SK-N-SH treated with all-trans-retinoic acid at 6 μM for 48 hours (cell line): ENCODE data around the gene DOCK9.

Source experiments
- ATAC-seq: fragments of 200-7000 bp; cut with Tn5 transposase; 3 replicates; pipeline ENCODE4 v1.9.1; 2020; ENCODE audit warnings: mild to moderate bottlenecking, moderate library complexity
- ARNTL ChIP-seq: fragments of 450-650 bp; formaldehyde crosslinking; IDR thresholded peaks from 2 replicates; pipeline ENCODE4 v1.5.0; 2020; ENCODE audit warnings: low read depth, mild to moderate bottlenecking, moderate library complexity, borderline replicate concordance
- BACH2 ChIP-seq: fragments of 250-450 bp; sonication (Bioruptor Pico); IDR thresholded peaks from 2 replicates; pipeline ENCODE4 v1.9.0; 2021; ENCODE audit warnings: mild to moderate bottlenecking, borderline replicate concordance
- CSDC2 ChIP-seq: fragments of 250-450 bp; sonication (Bioruptor Pico); IDR thresholded peaks from 2 replicates; pipeline ENCODE4 v1.5.0; 2020; ENCODE audit warnings: mild to moderate bottlenecking, moderate library complexity
- CSRNP3 ChIP-seq: fragments of 250-450 bp; sonication (Bioruptor Pico); IDR thresholded peaks from 2 replicates; pipeline ENCODE4 v1.5.1; 2021; ENCODE audit warnings: mild to moderate bottlenecking, moderate library complexity
- ESRRG ChIP-seq: fragments of 250-450 bp; sonication (Bioruptor Pico); IDR thresholded peaks from 2 replicates; pipeline ENCODE4 v1.6.1; 2021; ENCODE audit warnings: mild to moderate bottlenecking
- ISL1 ChIP-seq: fragments of 250-450 bp; sonication (Bioruptor Pico); IDR thresholded peaks from 2 replicates; pipeline ENCODE4 v2.1.2; 2022; ENCODE audit warnings: mild to moderate bottlenecking, moderate library complexity
- OSR1 ChIP-seq: fragments of 250-450 bp; sonication (Bioruptor Pico); IDR thresholded peaks from 2 replicates; pipeline ENCODE4 v1.8.0; 2022; ENCODE audit warnings: moderate library complexity, mild to moderate bottlenecking, inconsistent platforms
- PPARA ChIP-seq: fragments of 250-450 bp; sonication (Bioruptor Pico); IDR thresholded peaks from 2 replicates; pipeline ENCODE4 v1.5.0; 2020; ENCODE audit warnings: mild to moderate bottlenecking, borderline replicate concordance
- RARB ChIP-seq: fragments of 250-450 bp; sonication (Bioruptor Pico); IDR thresholded peaks from 2 replicates; pipeline ENCODE4 v1.8.0; 2021; ENCODE audit warnings: mild to moderate bottlenecking, moderate library complexity
- SNAI2 ChIP-seq: fragments of 250-450 bp; sonication (Bioruptor Pico); IDR thresholded peaks from 2 replicates; pipeline ENCODE4 v1.5.0; 2020; ENCODE audit warnings: mild to moderate bottlenecking, moderate library complexity
- TCF4 ChIP-seq: fragments of 250-450 bp; sonication (Bioruptor Pico); IDR thresholded peaks from 2 replicates; pipeline ENCODE4 v1.8.0; 2021; ENCODE audit warnings: mild to moderate bottlenecking, moderate library complexity, borderline replicate concordance
- TOX ChIP-seq: fragments of 250-450 bp; sonication (Bioruptor Pico); IDR thresholded peaks from 2 replicates; pipeline ENCODE4 v1.8.0; 2021; ENCODE audit warnings: mild to moderate bottlenecking, moderate library complexity, borderline replicate concordance
- ZC3H10 ChIP-seq: fragments of 250-450 bp; sonication (Bioruptor Pico); IDR thresholded peaks from 2 replicates; pipeline ENCODE4 v1.5.1; 2021; ENCODE audit warnings: mild to moderate bottlenecking, moderate library complexity
- ZFP3 ChIP-seq: fragments of 250-450 bp; sonication (Bioruptor Pico); IDR thresholded peaks from 2 replicates; pipeline ENCODE4 v1.5.0; 2020; ENCODE audit warnings: mild to moderate bottlenecking, moderate library complexity
- ZNF565 ChIP-seq: fragments of 450-650 bp; formaldehyde crosslinking; conservative IDR thresholded peaks from 2 replicates; pipeline ENCODE4 v1.5.0; 2020; ENCODE audit warnings: low read depth, mild to moderate bottlenecking, moderate library complexity
- ZNF70 ChIP-seq: fragments of 450-650 bp; formaldehyde crosslinking; IDR thresholded peaks from 2 replicates; pipeline ENCODE4 v1.5.0; 2020; ENCODE audit warnings: mild to moderate bottlenecking, moderate library complexity
- ZNF8 ChIP-seq: fragments of 450-650 bp; formaldehyde crosslinking; IDR thresholded peaks from 2 replicates; pipeline ENCODE4 v1.5.0; 2020; ENCODE audit warnings: mild to moderate bottlenecking, moderate library complexity
- TF ChIP-seq, protein P1 (sequence below): fragments of 250-450 bp; sonication (Bioruptor Pico); IDR thresholded peaks from 2 replicates; pipeline ENCODE4 v1.5.1; 2020; ENCODE audit warnings: low read depth, mild to moderate bottlenecking, moderate library complexity
- TF ChIP-seq, protein P2 (sequence below): fragments of 250-450 bp; sonication (Bioruptor Pico); IDR thresholded peaks from 2 replicates; pipeline ENCODE4 v1.8.0; 2020; ENCODE audit warnings: mild to moderate bottlenecking, moderate library complexity, borderline replicate concordance
- TF ChIP-seq, protein P3 (sequence below): fragments of 250-450 bp; sonication (Bioruptor Pico); IDR thresholded peaks from 2 replicates; pipeline ENCODE4 v1.8.0; 2021; ENCODE audit warnings: low read depth, mild to moderate bottlenecking, moderate library complexity, borderline replicate concordance

The DOCK9 gene

GRCh38 chr13:98912846-98913245, 65.0 kb downstream of the DOCK9 start:
- TF ChIP-seq ZNF8 (CRISPR knock-in tag), result no peak
- no peak for TF ChIP-seq SNAI2 (CRISPR knock-in tag)
- TF ChIP-seq, protein P1, sequence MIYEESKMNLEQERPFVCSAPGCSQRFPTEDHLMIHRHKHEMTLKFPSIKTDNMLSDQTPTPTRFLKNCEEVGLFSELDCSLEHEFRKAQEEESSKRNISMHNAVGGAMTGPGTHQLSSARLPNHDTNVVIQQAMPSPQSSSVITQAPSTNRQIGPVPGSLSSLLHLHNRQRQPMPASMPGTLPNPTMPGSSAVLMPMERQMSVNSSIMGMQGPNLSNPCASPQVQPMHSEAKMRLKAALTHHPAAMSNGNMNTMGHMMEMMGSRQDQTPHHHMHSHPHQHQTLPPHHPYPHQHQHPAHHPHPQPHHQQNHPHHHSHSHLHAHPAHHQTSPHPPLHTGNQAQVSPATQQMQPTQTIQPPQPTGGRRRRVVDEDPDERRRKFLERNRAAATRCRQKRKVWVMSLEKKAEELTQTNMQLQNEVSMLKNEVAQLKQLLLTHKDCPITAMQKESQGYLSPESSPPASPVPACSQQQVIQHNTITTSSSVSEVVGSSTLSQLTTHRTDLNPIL (CRISPR knock-in tag), result no peak
- no peak for TF ChIP-seq ZNF70 (CRISPR knock-in tag)
- TF ChIP-seq CSDC2 (CRISPR knock-in tag), result no peak
- no peak for TF ChIP-seq ESRRG (CRISPR knock-in tag)
- TF ChIP-seq PPARA (CRISPR knock-in tag), result no peak
- no peak for TF ChIP-seq BACH2 (CRISPR knock-in tag)
- TF ChIP-seq, protein P2, sequence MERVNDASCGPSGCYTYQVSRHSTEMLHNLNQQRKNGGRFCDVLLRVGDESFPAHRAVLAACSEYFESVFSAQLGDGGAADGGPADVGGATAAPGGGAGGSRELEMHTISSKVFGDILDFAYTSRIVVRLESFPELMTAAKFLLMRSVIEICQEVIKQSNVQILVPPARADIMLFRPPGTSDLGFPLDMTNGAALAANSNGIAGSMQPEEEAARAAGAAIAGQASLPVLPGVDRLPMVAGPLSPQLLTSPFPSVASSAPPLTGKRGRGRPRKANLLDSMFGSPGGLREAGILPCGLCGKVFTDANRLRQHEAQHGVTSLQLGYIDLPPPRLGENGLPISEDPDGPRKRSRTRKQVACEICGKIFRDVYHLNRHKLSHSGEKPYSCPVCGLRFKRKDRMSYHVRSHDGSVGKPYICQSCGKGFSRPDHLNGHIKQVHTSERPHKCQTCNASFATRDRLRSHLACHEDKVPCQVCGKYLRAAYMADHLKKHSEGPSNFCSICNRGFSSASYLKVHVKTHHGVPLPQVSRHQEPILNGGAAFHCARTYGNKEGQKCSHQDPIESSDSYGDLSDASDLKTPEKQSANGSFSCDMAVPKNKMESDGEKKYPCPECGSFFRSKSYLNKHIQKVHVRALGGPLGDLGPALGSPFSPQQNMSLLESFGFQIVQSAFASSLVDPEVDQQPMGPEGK (CRISPR knock-in tag), result no peak
- no peak for TF ChIP-seq ZNF565 (CRISPR knock-in tag)
- TF ChIP-seq TOX (CRISPR knock-in tag), result no peak
- no peak for TF ChIP-seq CSRNP3
- no peak for TF ChIP-seq ZFP3 (CRISPR knock-in tag)
- TF ChIP-seq, protein P3, sequence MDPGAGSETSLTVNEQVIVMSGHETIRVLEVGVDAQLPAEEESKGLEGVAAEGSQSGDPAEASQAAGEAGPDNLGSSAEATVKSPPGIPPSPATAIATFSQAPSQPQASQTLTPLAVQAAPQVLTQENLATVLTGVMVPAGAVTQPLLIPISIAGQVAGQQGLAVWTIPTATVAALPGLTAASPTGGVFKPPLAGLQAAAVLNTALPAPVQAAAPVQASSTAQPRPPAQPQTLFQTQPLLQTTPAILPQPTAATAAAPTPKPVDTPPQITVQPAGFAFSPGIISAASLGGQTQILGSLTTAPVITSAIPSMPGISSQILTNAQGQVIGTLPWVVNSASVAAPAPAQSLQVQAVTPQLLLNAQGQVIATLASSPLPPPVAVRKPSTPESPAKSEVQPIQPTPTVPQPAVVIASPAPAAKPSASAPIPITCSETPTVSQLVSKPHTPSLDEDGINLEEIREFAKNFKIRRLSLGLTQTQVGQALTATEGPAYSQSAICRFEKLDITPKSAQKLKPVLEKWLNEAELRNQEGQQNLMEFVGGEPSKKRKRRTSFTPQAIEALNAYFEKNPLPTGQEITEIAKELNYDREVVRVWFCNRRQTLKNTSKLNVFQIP, result no peak
- no peak for TF ChIP-seq ZC3H10 (CRISPR knock-in tag)
- TF ChIP-seq ISL1 (CRISPR knock-in tag), result no peak
- no peak for TF ChIP-seq TCF4 (CRISPR knock-in tag)
- ATAC-seq, result no peak

- no peak for TF ChIP-seq RARB (CRISPR knock-in tag)
- TF ChIP-seq, protein P3, result no peak
- no peak for TF ChIP-seq ARNTL (CRISPR knock-in tag)
- TF ChIP-seq SNAI2 (CRISPR knock-in tag), result no peak
- TF ChIP-seq ZFP3 (CRISPR knock-in tag), result no peak
- TF ChIP-seq OSR1 (CRISPR knock-in tag), result no peak
- TF ChIP-seq CSRNP3, result no peak
- no peak for TF ChIP-seq PPARA (CRISPR knock-in tag)
- TF ChIP-seq CSDC2 (CRISPR knock-in tag), result no peak
- TF ChIP-seq TCF4 (CRISPR knock-in tag), result no peak
- TF ChIP-seq TOX (CRISPR knock-in tag), result no peak
- TF ChIP-seq, protein P2 (CRISPR knock-in tag), result no peak
- no peak for TF ChIP-seq ISL1 (CRISPR knock-in tag)
- no peak for TF ChIP-seq ESRRG (CRISPR knock-in tag)
- TF ChIP-seq, all 23 proteins: peak for 0
- ATAC-seq, result peak; percentile 78
These were observed 67.3 kb downstream of the DOCK9 start for GRCh38 chr13:98910501-98910951.
